HFFc6 (cell line): ENCODE measurements around the gene HIP1R. TPM values are rescaled to one million over a fixed set of nuclear protein-coding genes. Genes with fewer than 3 reads are reported as not detected.
A peak's percentile ranks its signal among the peaks of the same experiment; 100 is the strongest.
"Not testable (repeated sequence)": the region's sequence is repeated elsewhere in the genome, so short reads cannot be mapped to it uniquely, and the experiment has no call there.

Source experiments
- DNase-seq: peaks from one replicate; pipeline ENCODE4 v3.0.0-alpha.2; 2018
- H3K27ac Mint-ChIP-seq: 2 replicates; pipeline ENCODE4 v1.8.0; 2020; ENCODE audit warnings: mild to moderate bottlenecking, mixed read lengths
- H3K27me3 Mint-ChIP-seq: 2 replicates; pipeline ENCODE4 v1.8.0; 2021; ENCODE audit warnings: mild to moderate bottlenecking, moderate library complexity, mixed read lengths; ENCODE audit not compliant: insufficient read depth
- H3K36me3 Mint-ChIP-seq: 2 replicates; pipeline ENCODE4 v1.8.0; 2021; ENCODE audit warnings: low read depth, mixed read lengths
- H3K4me1 Mint-ChIP-seq: 2 replicates; pipeline ENCODE4 v1.8.0; 2020; ENCODE audit warnings: low read depth, mixed read lengths
- H3K4me3 Mint-ChIP-seq: 2 replicates; pipeline ENCODE4 v1.8.0; 2020; ENCODE audit warnings: mild to moderate bottlenecking, moderate library complexity, mixed read lengths
- H3K9me3 Mint-ChIP-seq: 2 replicates; pipeline ENCODE4 v1.8.0; 2020; ENCODE audit warnings: mild to moderate bottlenecking, mixed read lengths
- CTCF ChIP-seq: fragments of 200-600 bp; sonication (generic); IDR thresholded peaks from 2 replicates; pipeline ENCODE4 v1.5.0; 2021; ENCODE audit warnings: antibody characterized with exemption, mild to moderate bottlenecking
- total RNA-seq, 6 experiments: library from RNA; stranded (reverse); fragmentation: NEBNext Ultra II Directional; extraction: Animal tissue kit (Norgen Biotek cat#: 25700); gene quantifications; 2 replicates in 1 of 6; 3 replicates in 5 of 6; pipeline ENCODE4 v1.2.3, GENCODE V29; 2021

Gene HIP1R
- total RNA-seq, 6 experiments from 2014 or later = 6.7 to 9.8 (median 8.4) TPM

GRCh38 chr12:122793685-122794106 is 41.6 kb upstream of the HIP1R start:
- no peak overlapping the region for H3K4me3 Mint-ChIP-seq
- peak; percentile 56 for DNase-seq
- no peaks in the 10 kb centered on the region for H3K9me3 Mint-ChIP-seq
- peaks cover 15% of the 10 kb centered on the region for H3K4me1 Mint-ChIP-seq
- H3K27me3 Mint-ChIP-seq = no peaks in the 10 kb centered on the region; the same call in 1 of the 2 replicates
- no peak overlapping the region for H3K27ac Mint-ChIP-seq
- TF ChIP-seq CTCF = peak; percentile 93
- H3K36me3 Mint-ChIP-seq = no peaks in the 10 kb centered on the region

- Mint-ChIP-seq H3K4me1 (peaks cover 7% of the 10 kb centered on the region), H3K36me3 (no peaks in the 10 kb centered on the region), H3K27ac (no peak overlapping the region), H3K9me3 (no peaks in the 10 kb centered on the region), H3K27me3 (no peaks in the 10 kb centered on the region; the same call in 1 of the 2 replicates), H3K4me3 (no peak overlapping the region)
- no peak for TF ChIP-seq CTCF
- DNase-seq = no peak
These were observed 39.5 kb upstream of the HIP1R start for GRCh38 chr12:122795807-122796206.

GRCh38 chr12:122799641-122800243 is 35.5 kb upstream of the HIP1R start:
- Mint-ChIP-seq H3K4me3 (no peak overlapping the region), H3K27ac (no peak overlapping the region), H3K4me1 (no peaks in the 10 kb centered on the region), H3K27me3 (no peaks in the 10 kb centered on the region), H3K9me3 (no peaks in the 10 kb centered on the region), H3K36me3 (no peaks in the 10 kb centered on the region)
- DNase-seq = no peak
- TF ChIP-seq CTCF = no peak

GRCh38 chr12:122803937-122804336 is 31.3 kb upstream of the HIP1R start:
- DNase-seq = no peak
- H3K27ac Mint-ChIP-seq = no peak overlapping the region
- no peaks in the 10 kb centered on the region for H3K36me3 Mint-ChIP-seq
- no peaks in the 10 kb centered on the region for H3K9me3 Mint-ChIP-seq
- no peaks in the 10 kb centered on the region for H3K27me3 Mint-ChIP-seq
- no peak for TF ChIP-seq CTCF
- H3K4me3 Mint-ChIP-seq = no peak overlapping the region
- H3K4me1 Mint-ChIP-seq = 0 out of 2 replicates have a peak, but pooled peaks cover 4% of the 10 kb centered on the region

- H3K27me3 Mint-ChIP-seq, H3K9me3 Mint-ChIP-seq, DNase-seq, H3K4me1 Mint-ChIP-seq, H3K4me3 Mint-ChIP-seq, H3K27ac Mint-ChIP-seq, H3K36me3 Mint-ChIP-seq: not testable (repeated sequence)
These were observed 30.3 kb upstream of the HIP1R start for GRCh38 chr12:122804957-122805356.

- Mint-ChIP-seq H3K36me3 (no peaks in the 10 kb centered on the region), H3K27me3 (no peaks in the 10 kb centered on the region), H3K27ac (no peak overlapping the region), H3K4me3 (no peak overlapping the region), H3K9me3 (no peaks in the 10 kb centered on the region), H3K4me1 (0 out of 2 replicates have a peak, but pooled peaks cover 6% of the 10 kb centered on the region)
- no peak for DNase-seq
- TF ChIP-seq CTCF = no peak
These were observed 27.6 kb upstream of the HIP1R start for GRCh38 chr12:122807651-122808050.
